ENCODE results near the gene WNT16. TPM values are rescaled to one million over a fixed set of nuclear protein-coding genes. Genes with fewer than 3 reads are reported as not detected.

The WNT16 gene
- polyA plus RNA-seq, 2 donors = 0.02 to 0.05 TPM

DNA sequence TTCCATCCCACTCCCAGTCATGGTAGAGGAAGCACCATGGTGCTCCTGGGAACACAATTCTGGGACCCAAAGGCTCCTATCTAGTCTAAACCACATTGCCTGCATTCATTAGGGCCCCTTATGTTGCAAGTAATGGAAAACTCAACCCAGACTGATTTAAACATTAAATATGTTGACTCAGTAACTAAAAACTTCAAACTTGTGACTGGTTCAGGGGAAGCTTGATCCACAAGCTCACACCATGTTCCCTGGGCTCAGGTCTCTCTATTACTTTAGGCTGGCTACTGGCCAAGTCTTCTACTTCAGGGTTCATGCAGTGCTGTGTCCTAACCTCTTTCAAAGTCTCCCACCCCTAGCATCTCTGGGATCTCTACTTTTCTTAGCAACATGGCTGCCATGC, 13.1 kb downstream of the WNT16 start:
- H3K4me3 ChIP-seq (ENCODE audit: low read depth in 1 of 2, low read length in 2 of 2) = no peak overlapping the region
- H3K27ac ChIP-seq (ENCODE audit: low read depth in 2 of 2, low read length in 1 of 2) = no peak overlapping the region
- no peaks in the 10 kb centered on the region for H3K36me3 ChIP-seq (ENCODE audit: control insufficient read depth in 2 of 2, insufficient read depth in 2 of 2, low read length in 1 of 2)
- H3K9me3 ChIP-seq (ENCODE audit: control insufficient read depth in 2 of 2, insufficient read depth in 1 of 2, low read depth in 1 of 2, low read length in 1 of 2) = no peaks in the 10 kb centered on the region
- no peaks in the 10 kb centered on the region for H3K27me3 ChIP-seq (ENCODE audit: control insufficient read depth in 1 of 2, insufficient read depth in 2 of 2, low read length in 2 of 2)
- H3K4me1 ChIP-seq (ENCODE audit: control insufficient read depth in 2 of 2, insufficient read depth in 2 of 2, low read length in 1 of 2) = no peaks in the 10 kb centered on the region

DNA sequence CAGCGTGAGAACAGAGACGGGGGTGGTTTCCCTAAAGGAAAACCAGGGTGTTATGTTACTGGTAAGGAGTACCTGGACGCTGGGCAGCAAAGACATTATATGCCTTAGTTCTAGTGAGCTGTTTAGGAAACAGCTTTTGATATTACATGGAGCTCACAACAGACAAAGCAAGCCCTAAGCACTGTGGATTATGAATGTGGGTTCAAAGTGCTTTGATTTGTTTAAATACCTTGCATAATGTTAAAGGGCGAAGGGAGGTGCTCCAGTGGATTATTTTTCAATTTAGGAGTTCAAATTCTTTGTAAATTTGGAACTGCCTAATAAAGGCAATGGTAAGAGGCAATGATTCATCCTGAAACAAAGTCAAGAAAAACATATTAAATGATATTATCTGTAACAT, 13.8 kb downstream of the WNT16 start:
- Histone ChIP-seq H3K27ac (ENCODE audit: low read depth in 2 of 2, low read length in 1 of 2) (no peak overlapping the region), H3K4me3 (ENCODE audit: low read depth in 1 of 2, low read length in 2 of 2) (no peak overlapping the region), H3K4me1 (ENCODE audit: control insufficient read depth in 2 of 2, insufficient read depth in 2 of 2, low read length in 1 of 2) (no peaks in the 10 kb centered on the region), H3K36me3 (ENCODE audit: control insufficient read depth in 2 of 2, insufficient read depth in 2 of 2, low read length in 1 of 2) (no peaks in the 10 kb centered on the region), H3K9me3 (ENCODE audit: control insufficient read depth in 2 of 2, insufficient read depth in 1 of 2, low read depth in 1 of 2, low read length in 1 of 2) (no peaks in the 10 kb centered on the region), H3K27me3 (ENCODE audit: control insufficient read depth in 1 of 2, insufficient read depth in 2 of 2, low read length in 2 of 2) (no peaks in the 10 kb centered on the region)
- WGBS, 2 donors = 89 to 92% methylated on average over 4 of the region's 4 CpGs

DNA sequence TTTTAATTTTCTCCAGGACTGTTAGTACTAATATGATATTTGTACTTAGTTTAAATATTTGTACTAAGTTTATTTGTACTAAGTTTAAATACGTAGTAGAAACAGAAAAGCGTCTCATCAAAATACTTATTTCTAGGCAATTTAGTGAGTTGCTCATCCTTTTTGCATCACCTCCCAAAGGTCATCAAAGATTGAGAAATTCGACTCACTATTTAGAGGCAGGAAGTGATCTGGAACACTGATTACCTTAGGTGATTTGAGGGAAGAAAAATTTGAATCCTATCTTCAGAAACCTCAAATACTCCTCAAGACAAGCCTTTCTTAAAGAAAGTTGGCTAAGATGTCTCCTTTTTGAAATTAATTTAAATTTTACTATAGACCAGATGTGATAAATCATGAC, 14.5 kb downstream of the WNT16 start:
- no peaks in the 10 kb centered on the region for H3K27me3 ChIP-seq (ENCODE audit: control insufficient read depth in 1 of 2, insufficient read depth in 2 of 2, low read length in 2 of 2)
- H3K4me3 ChIP-seq (ENCODE audit: low read depth in 1 of 2, low read length in 2 of 2) = no peak overlapping the region
- no peaks in the 10 kb centered on the region for H3K9me3 ChIP-seq (ENCODE audit: control insufficient read depth in 2 of 2, insufficient read depth in 1 of 2, low read depth in 1 of 2, low read length in 1 of 2)
- no peaks in the 10 kb centered on the region for H3K36me3 ChIP-seq (ENCODE audit: control insufficient read depth in 2 of 2, insufficient read depth in 2 of 2, low read length in 1 of 2)
- WGBS, 2 donors = 76 to 79% methylated on average over 3 of the region's 3 CpGs
- H3K4me1 ChIP-seq (ENCODE audit: control insufficient read depth in 2 of 2, insufficient read depth in 2 of 2, low read length in 1 of 2) = no peaks in the 10 kb centered on the region
- H3K27ac ChIP-seq (ENCODE audit: low read depth in 2 of 2, low read length in 1 of 2) = no peak overlapping the region

DNA sequence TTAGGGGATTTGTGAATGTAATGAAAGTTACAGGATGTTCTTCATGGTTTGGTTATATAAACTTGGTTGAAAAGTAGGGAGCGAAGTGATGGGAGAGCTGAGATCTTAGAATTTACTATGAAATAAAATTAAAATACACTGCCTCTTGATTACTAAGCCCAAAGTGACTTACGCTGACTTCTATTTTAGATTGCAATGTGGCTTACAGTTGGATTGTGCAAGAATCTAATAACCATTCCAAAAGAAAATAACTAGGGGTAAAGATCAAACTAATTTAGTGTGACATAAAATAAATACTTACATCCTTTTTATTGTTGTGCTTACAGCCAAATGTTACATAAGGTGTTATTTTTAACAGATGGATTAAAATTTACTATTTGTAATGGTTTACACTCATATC, 15.3 kb downstream of the WNT16 start:
- no peaks in the 10 kb centered on the region for H3K27me3 ChIP-seq (ENCODE audit: control insufficient read depth in 1 of 2, insufficient read depth in 2 of 2, low read length in 2 of 2)
- no peaks in the 10 kb centered on the region for H3K36me3 ChIP-seq (ENCODE audit: control insufficient read depth in 2 of 2, insufficient read depth in 2 of 2, low read length in 1 of 2)
- 86 to 89% methylated on average over 2 of the region's 2 CpGs for WGBS, 2 donors
- no peak overlapping the region for H3K4me3 ChIP-seq (ENCODE audit: low read depth in 1 of 2, low read length in 2 of 2)
- no peaks in the 10 kb centered on the region for H3K4me1 ChIP-seq (ENCODE audit: control insufficient read depth in 2 of 2, insufficient read depth in 2 of 2, low read length in 1 of 2)
- no peaks in the 10 kb centered on the region for H3K9me3 ChIP-seq (ENCODE audit: control insufficient read depth in 2 of 2, insufficient read depth in 1 of 2, low read depth in 1 of 2, low read length in 1 of 2)
- no peak overlapping the region for H3K27ac ChIP-seq (ENCODE audit: low read depth in 2 of 2, low read length in 1 of 2)

DNA sequence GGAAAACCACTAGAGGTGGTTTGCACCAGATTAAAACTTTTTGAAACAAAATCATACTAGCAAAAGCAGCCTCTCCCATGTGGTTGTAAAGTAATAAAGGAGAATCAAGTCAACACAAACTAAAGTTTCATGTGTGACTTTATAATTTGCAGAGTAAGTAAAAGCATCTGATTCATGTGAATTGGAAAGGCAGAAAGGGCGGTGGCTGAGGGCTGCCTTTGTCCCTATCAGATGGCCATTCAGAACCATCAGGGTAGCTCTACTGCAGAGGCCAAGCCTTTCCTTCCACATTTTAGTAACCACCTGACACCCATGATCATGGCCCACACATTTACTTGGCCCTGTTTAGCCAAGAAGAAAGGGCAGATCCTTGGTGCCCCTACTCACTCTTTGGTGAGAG, 15.7 kb downstream of the WNT16 start:
- no peak overlapping the region for H3K27ac ChIP-seq (ENCODE audit: low read depth in 2 of 2, low read length in 1 of 2)
- WGBS, 2 donors = 89 to 98% methylated on average over 1 of the region's 1 CpG
- H3K27me3 ChIP-seq (ENCODE audit: control insufficient read depth in 1 of 2, insufficient read depth in 2 of 2, low read length in 2 of 2) = no peaks in the 10 kb centered on the region

DNA sequence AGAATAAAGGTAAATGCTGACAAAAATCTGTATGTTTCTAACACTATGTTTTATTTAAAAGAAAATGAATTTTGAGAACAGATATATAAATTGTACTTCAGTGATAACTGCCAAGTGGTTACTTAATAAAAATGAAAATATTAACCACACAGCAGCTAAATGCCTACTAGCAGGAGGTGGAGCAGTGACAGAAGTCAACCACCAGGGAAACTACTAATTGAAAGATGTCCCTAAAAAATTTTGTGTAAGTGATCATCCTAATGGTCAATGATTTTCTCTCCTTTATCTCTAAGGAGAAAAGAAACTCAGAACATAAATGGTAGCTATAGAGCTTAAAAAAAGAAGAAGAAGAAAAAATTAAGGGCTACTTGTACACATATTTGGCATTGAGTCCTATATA, 22.9 kb downstream of the WNT16 start:
- Histone ChIP-seq H3K36me3 (ENCODE audit: control insufficient read depth in 2 of 2, insufficient read depth in 2 of 2, low read length in 1 of 2) (no peaks in the 10 kb centered on the region), H3K4me3 (ENCODE audit: low read depth in 1 of 2, low read length in 2 of 2) (no peak overlapping the region), H3K27me3 (ENCODE audit: control insufficient read depth in 1 of 2, insufficient read depth in 2 of 2, low read length in 2 of 2) (no peaks in the 10 kb centered on the region), H3K27ac (ENCODE audit: low read depth in 2 of 2, low read length in 1 of 2) (no peak overlapping the region), H3K9me3 (ENCODE audit: control insufficient read depth in 2 of 2, insufficient read depth in 1 of 2, low read depth in 1 of 2, low read length in 1 of 2) (no peaks in the 10 kb centered on the region), H3K4me1 (ENCODE audit: control insufficient read depth in 2 of 2, insufficient read depth in 2 of 2, low read length in 1 of 2) (no peaks in the 10 kb centered on the region)

More for the DNA sequence above, 15.7 kb downstream of the WNT16 start:
- no peaks in the 10 kb centered on the region for H3K36me3 ChIP-seq (ENCODE audit: control insufficient read depth in 2 of 2, insufficient read depth in 2 of 2, low read length in 1 of 2)
- H3K4me3 ChIP-seq (ENCODE audit: low read depth in 1 of 2, low read length in 2 of 2) = no peak overlapping the region
- H3K9me3 ChIP-seq (ENCODE audit: control insufficient read depth in 2 of 2, insufficient read depth in 1 of 2, low read depth in 1 of 2, low read length in 1 of 2) = no peaks in the 10 kb centered on the region
- no peaks in the 10 kb centered on the region for H3K4me1 ChIP-seq (ENCODE audit: control insufficient read depth in 2 of 2, insufficient read depth in 2 of 2, low read length in 1 of 2)

DNA sequence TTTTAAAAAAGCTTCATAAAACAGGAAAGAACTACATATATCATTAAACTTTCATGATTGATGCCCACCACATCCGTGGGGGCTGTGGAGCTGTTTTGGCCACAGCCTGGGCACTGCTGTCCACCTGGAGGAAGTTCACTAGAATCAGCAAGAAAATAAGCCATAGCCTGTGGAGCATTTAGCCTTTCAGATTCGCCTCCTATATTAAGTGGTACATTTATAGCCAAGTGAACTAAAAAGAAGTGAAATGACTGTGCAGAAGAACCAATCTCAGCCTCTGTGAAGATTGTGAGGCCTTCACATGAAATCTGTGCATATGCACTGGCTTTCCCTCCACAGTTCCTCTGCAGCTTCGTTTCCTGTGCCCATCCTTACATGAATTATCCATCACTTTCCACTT, 23.5 kb downstream of the WNT16 start:
- 71 to 78% methylated on average over 3 of the region's 3 CpGs for WGBS, 2 donors
- H3K27ac ChIP-seq (ENCODE audit: low read depth in 2 of 2, low read length in 1 of 2) = no peak overlapping the region
- no peaks in the 10 kb centered on the region for H3K4me1 ChIP-seq (ENCODE audit: control insufficient read depth in 2 of 2, insufficient read depth in 2 of 2, low read length in 1 of 2)
- no peaks in the 10 kb centered on the region for H3K9me3 ChIP-seq (ENCODE audit: control insufficient read depth in 2 of 2, insufficient read depth in 1 of 2, low read depth in 1 of 2, low read length in 1 of 2)
- no peak overlapping the region for H3K4me3 ChIP-seq (ENCODE audit: low read depth in 1 of 2, low read length in 2 of 2)
- H3K36me3 ChIP-seq (ENCODE audit: control insufficient read depth in 2 of 2, insufficient read depth in 2 of 2, low read length in 1 of 2) = no peaks in the 10 kb centered on the region
- no peaks in the 10 kb centered on the region for H3K27me3 ChIP-seq (ENCODE audit: control insufficient read depth in 1 of 2, insufficient read depth in 2 of 2, low read length in 2 of 2)

DNA sequence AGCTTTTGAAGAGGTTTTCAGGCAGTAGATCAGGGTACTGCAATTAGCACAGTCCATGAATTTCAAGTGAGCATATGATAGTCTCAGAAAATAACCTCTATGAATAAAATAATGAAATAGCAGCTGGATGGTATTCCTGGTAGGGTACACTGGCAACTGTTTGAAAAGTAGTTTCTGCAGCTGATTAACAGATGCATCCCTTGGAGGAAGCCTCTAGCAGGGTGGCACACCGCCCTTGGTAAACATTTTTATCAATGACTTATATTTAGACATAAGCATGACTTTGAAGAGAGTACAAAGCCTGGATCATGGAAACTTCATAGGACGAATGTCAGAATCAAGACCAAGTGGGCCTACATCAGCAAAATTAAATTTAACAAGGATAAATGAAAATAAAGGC, 26.8 kb downstream of the WNT16 start:
- 84 to 85% methylated on average over 2 of the region's 2 CpGs for WGBS, 2 donors
- H3K36me3 ChIP-seq (ENCODE audit: control insufficient read depth in 2 of 2, insufficient read depth in 2 of 2, low read length in 1 of 2) = no peaks in the 10 kb centered on the region
- no peaks in the 10 kb centered on the region for H3K27me3 ChIP-seq (ENCODE audit: control insufficient read depth in 1 of 2, insufficient read depth in 2 of 2, low read length in 2 of 2)
- no peaks in the 10 kb centered on the region for H3K9me3 ChIP-seq (ENCODE audit: control insufficient read depth in 2 of 2, insufficient read depth in 1 of 2, low read depth in 1 of 2, low read length in 1 of 2)
- no peaks in the 10 kb centered on the region for H3K4me1 ChIP-seq (ENCODE audit: control insufficient read depth in 2 of 2, insufficient read depth in 2 of 2, low read length in 1 of 2)
- H3K4me3 ChIP-seq (ENCODE audit: low read depth in 1 of 2, low read length in 2 of 2) = no peak overlapping the region
- H3K27ac ChIP-seq (ENCODE audit: low read depth in 2 of 2, low read length in 1 of 2) = no peak overlapping the region

DNA sequence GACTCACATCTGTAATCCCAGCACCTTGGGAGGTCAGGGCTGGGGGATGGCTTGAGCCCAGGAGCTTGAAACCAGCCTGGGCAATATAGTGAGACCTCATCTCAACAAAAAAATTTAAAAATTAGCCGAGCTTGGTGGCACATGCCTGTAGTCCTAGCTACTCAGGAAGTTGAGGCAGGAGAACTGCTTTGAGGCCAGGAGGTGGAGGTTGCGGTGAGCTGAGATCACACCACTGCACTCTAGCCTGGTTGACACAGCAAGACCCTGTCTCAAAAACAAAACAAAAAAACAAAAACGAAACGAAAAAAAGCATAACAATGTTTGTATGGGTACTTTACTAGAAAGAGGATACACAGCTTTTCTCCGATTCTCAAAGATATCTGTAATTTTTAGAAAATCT, 31.8 kb downstream of the WNT16 start:
- no peaks in the 10 kb centered on the region for H3K27me3 ChIP-seq (ENCODE audit: control insufficient read depth in 1 of 2, insufficient read depth in 2 of 2, low read length in 2 of 2)
- H3K36me3 ChIP-seq (ENCODE audit: control insufficient read depth in 2 of 2, insufficient read depth in 2 of 2, low read length in 1 of 2) = no peaks in the 10 kb centered on the region
- 85 to 88% methylated on average over 5 of the region's 5 CpGs for WGBS, 2 donors

DNA sequence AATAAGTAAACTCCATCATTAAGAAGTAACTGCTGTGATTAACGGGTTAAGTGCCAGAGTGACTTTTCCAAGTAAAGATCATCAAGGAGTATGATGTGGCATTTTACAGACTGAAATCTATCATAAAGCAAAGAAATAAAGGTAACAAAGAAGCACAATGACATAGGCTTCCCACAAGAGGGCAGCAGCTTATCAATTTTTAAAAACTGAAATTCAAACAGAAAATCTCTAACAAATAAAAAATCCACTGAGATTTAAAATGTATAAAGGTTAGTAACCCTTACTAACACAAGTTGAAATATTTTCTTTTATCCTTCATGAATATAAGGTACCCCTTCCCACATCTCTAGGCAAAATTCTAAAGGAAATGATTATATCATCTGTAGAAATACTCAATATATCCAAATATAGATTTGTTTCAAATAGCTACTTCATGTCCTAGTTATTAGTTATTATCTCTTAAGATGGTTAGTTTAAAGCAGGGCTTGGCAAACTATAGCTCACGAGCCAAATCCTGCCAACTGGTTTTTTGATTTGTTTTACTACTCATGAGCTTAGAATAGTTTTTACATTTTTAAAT, 38.1 kb downstream of the WNT16 start:
- H3K27me3 ChIP-seq (ENCODE audit: control insufficient read depth in 1 of 2, insufficient read depth in 2 of 2, low read length in 2 of 2) = no peaks in the 10 kb centered on the region
- WGBS, 2 donors = 33 to 35% methylated on average over 2 of the region's 2 CpGs
- H3K9me3 ChIP-seq (ENCODE audit: control insufficient read depth in 2 of 2, insufficient read depth in 1 of 2, low read depth in 1 of 2, low read length in 1 of 2) = no peaks in the 10 kb centered on the region
- no peaks in the 10 kb centered on the region for H3K4me1 ChIP-seq (ENCODE audit: control insufficient read depth in 2 of 2, insufficient read depth in 2 of 2, low read length in 1 of 2)
- H3K36me3 ChIP-seq (ENCODE audit: control insufficient read depth in 2 of 2, insufficient read depth in 2 of 2, low read length in 1 of 2) = peaks cover 0 to 2% of the 10 kb centered on the region in 2 donors
- no peak overlapping the region for H3K27ac ChIP-seq (ENCODE audit: low read depth in 2 of 2, low read length in 1 of 2)
- no peak overlapping the region for H3K4me3 ChIP-seq (ENCODE audit: low read depth in 1 of 2, low read length in 2 of 2)

More for the DNA sequence above, 31.8 kb downstream of the WNT16 start:
- Histone ChIP-seq H3K4me1 (ENCODE audit: control insufficient read depth in 2 of 2, insufficient read depth in 2 of 2, low read length in 1 of 2) (no peaks in the 10 kb centered on the region), H3K4me3 (ENCODE audit: low read depth in 1 of 2, low read length in 2 of 2) (no peak overlapping the region), H3K27ac (ENCODE audit: low read depth in 2 of 2, low read length in 1 of 2) (no peak overlapping the region), H3K9me3 (ENCODE audit: control insufficient read depth in 2 of 2, insufficient read depth in 1 of 2, low read depth in 1 of 2, low read length in 1 of 2) (no peaks in the 10 kb centered on the region)
